Measurements from ENCODE around the gene PDE4B. TPM values are rescaled to one million over a fixed set of nuclear protein-coding genes. Genes with fewer than 3 reads are reported as not detected.
"Not testable (repeated sequence)": the region's sequence is repeated elsewhere in the genome, so short reads cannot be mapped to it uniquely, and the experiment has no call there.

PDE4B gene
- total RNA-seq, 1 experiment from 2014 or later: 5.5 TPM

- Histone ChIP-seq H3K9ac (ENCODE audit: low read length) (no peak overlapping the region), H3K27me3 (ENCODE audit: low read length) (no peaks in the 10 kb centered on the region), H3K4me2 (ENCODE audit: low read depth, low read length, poor library complexity, severe bottlenecking) (no peak overlapping the region), H2AFZ (ENCODE audit: low read length) (no peak overlapping the region), H3K27ac (ENCODE audit: low read length) (no peak overlapping the region), H3K9me2 (replicated peaks; ENCODE audit: insufficient read depth, low read length) (no peaks in the 10 kb centered on the region), H3K4me3 (ENCODE audit: low read length) (no peak overlapping the region), H3K36me3 (ENCODE audit: insufficient read depth, low read length) (no peaks in the 10 kb centered on the region), H3K4me1 (ENCODE audit: low read length) (no peaks in the 10 kb centered on the region), H4K20me1 (ENCODE audit: insufficient read depth, low read depth, low read length) (no peaks in the 10 kb centered on the region), H3K79me2 (ENCODE audit: low read length) (no peaks in the 10 kb centered on the region), H3K9me3 (ENCODE audit: low read length) (no peaks in the 10 kb centered on the region)
- DNase-seq: no peak
Measured at GRCh38 chr1:65872301-65872700, 79.6 kb downstream of the PDE4B start.

GRCh38 chr1:65878342-65878741, 85.6 kb downstream of the PDE4B start:
- not testable (repeated sequence) for H3K4me3 ChIP-seq (ENCODE audit: low read length); DNase-seq; H3K36me3 ChIP-seq (ENCODE audit: insufficient read depth, low read length); H3K9ac ChIP-seq (ENCODE audit: low read length); H3K9me3 ChIP-seq (ENCODE audit: low read length); H4K20me1 ChIP-seq (ENCODE audit: insufficient read depth, low read depth, low read length); H3K27ac ChIP-seq (ENCODE audit: low read length); H3K4me1 ChIP-seq (ENCODE audit: low read length); H2AFZ ChIP-seq (ENCODE audit: low read length); H3K4me2 ChIP-seq (ENCODE audit: low read depth, low read length, poor library complexity, severe bottlenecking); H3K79me2 ChIP-seq (ENCODE audit: low read length); H3K9me2 ChIP-seq (replicated peaks; ENCODE audit: insufficient read depth, low read length); H3K27me3 ChIP-seq (ENCODE audit: low read length)

- H3K9me2 ChIP-seq (replicated peaks; ENCODE audit: insufficient read depth, low read length): no peaks in the 10 kb centered on the region
- no peak for DNase-seq
- H3K27ac ChIP-seq (ENCODE audit: low read length): no peak overlapping the region
- no peak overlapping the region for H2AFZ ChIP-seq (ENCODE audit: low read length)
- no peak overlapping the region for H3K4me3 ChIP-seq (ENCODE audit: low read length)
- H3K36me3 ChIP-seq (ENCODE audit: insufficient read depth, low read length): no peaks in the 10 kb centered on the region
- no peaks in the 10 kb centered on the region for H3K27me3 ChIP-seq (ENCODE audit: low read length)
- no peak overlapping the region for H3K4me2 ChIP-seq (ENCODE audit: low read depth, low read length, poor library complexity, severe bottlenecking)
- no peak overlapping the region for H3K9ac ChIP-seq (ENCODE audit: low read length)
- H3K79me2 ChIP-seq (ENCODE audit: low read length): no peaks in the 10 kb centered on the region
- H4K20me1 ChIP-seq (ENCODE audit: insufficient read depth, low read depth, low read length): no peaks in the 10 kb centered on the region
- H3K9me3 ChIP-seq (ENCODE audit: low read length): no peaks in the 10 kb centered on the region
- no peaks in the 10 kb centered on the region for H3K4me1 ChIP-seq (ENCODE audit: low read length)
Measured at GRCh38 chr1:65880611-65881010, 87.9 kb downstream of the PDE4B start.

GRCh38 chr1:65881067-65881594, 88.4 kb downstream of the PDE4B start:
- no peak overlapping the region for H3K4me2 ChIP-seq (ENCODE audit: low read depth, low read length, poor library complexity, severe bottlenecking)
- no peak overlapping the region for H3K27ac ChIP-seq (ENCODE audit: low read length)
- H3K36me3 ChIP-seq (ENCODE audit: insufficient read depth, low read length): no peaks in the 10 kb centered on the region
- H3K9me3 ChIP-seq (ENCODE audit: low read length): no peaks in the 10 kb centered on the region
- no peaks in the 10 kb centered on the region for H3K4me1 ChIP-seq (ENCODE audit: low read length)
- no peaks in the 10 kb centered on the region for H3K27me3 ChIP-seq (ENCODE audit: low read length)
- H3K9me2 ChIP-seq (replicated peaks; ENCODE audit: insufficient read depth, low read length): no peaks in the 10 kb centered on the region
- no peak overlapping the region for H3K9ac ChIP-seq (ENCODE audit: low read length)
- DNase-seq: no peak
- H3K4me3 ChIP-seq (ENCODE audit: low read length): no peak overlapping the region
- H4K20me1 ChIP-seq (ENCODE audit: insufficient read depth, low read depth, low read length): no peaks in the 10 kb centered on the region
- no peaks in the 10 kb centered on the region for H3K79me2 ChIP-seq (ENCODE audit: low read length)
- no peak overlapping the region for H2AFZ ChIP-seq (ENCODE audit: low read length)

GRCh38 chr1:65882076-65882475, 89.4 kb downstream of the PDE4B start:
- Histone ChIP-seq H3K27me3 (ENCODE audit: low read length) (no peaks in the 10 kb centered on the region), H3K4me3 (ENCODE audit: low read length) (no peak overlapping the region), H3K27ac (ENCODE audit: low read length) (no peak overlapping the region), H3K79me2 (ENCODE audit: low read length) (no peaks in the 10 kb centered on the region), H3K9me3 (ENCODE audit: low read length) (no peaks in the 10 kb centered on the region), H4K20me1 (ENCODE audit: insufficient read depth, low read depth, low read length) (no peaks in the 10 kb centered on the region), H3K9ac (ENCODE audit: low read length) (no peak overlapping the region), H2AFZ (ENCODE audit: low read length) (no peak overlapping the region), H3K4me1 (ENCODE audit: low read length) (no peaks in the 10 kb centered on the region), H3K9me2 (replicated peaks; ENCODE audit: insufficient read depth, low read length) (no peaks in the 10 kb centered on the region), H3K36me3 (ENCODE audit: insufficient read depth, low read length) (no peaks in the 10 kb centered on the region), H3K4me2 (ENCODE audit: low read depth, low read length, poor library complexity, severe bottlenecking) (no peak overlapping the region)
- no peak for DNase-seq

GRCh38 chr1:65889441-65889840, 96.7 kb downstream of the PDE4B start:
- Histone ChIP-seq H3K4me3 (ENCODE audit: low read length) (no peak overlapping the region), H2AFZ (ENCODE audit: low read length) (no peak overlapping the region), H3K9me2 (replicated peaks; ENCODE audit: insufficient read depth, low read length) (no peaks in the 10 kb centered on the region), H3K4me1 (ENCODE audit: low read length) (no peaks in the 10 kb centered on the region), H3K27me3 (ENCODE audit: low read length) (no peaks in the 10 kb centered on the region), H3K9me3 (ENCODE audit: low read length) (no peaks in the 10 kb centered on the region), H4K20me1 (ENCODE audit: insufficient read depth, low read depth, low read length) (no peaks in the 10 kb centered on the region), H3K36me3 (ENCODE audit: insufficient read depth, low read length) (no peaks in the 10 kb centered on the region), H3K9ac (ENCODE audit: low read length) (no peak overlapping the region), H3K27ac (ENCODE audit: low read length) (no peak overlapping the region), H3K79me2 (ENCODE audit: low read length) (no peaks in the 10 kb centered on the region), H3K4me2 (ENCODE audit: low read depth, low read length, poor library complexity, severe bottlenecking) (no peak overlapping the region)
- no peak for DNase-seq

GRCh38 chr1:65890201-65890843, 97.6 kb downstream of the PDE4B start:
- H3K4me2 ChIP-seq (ENCODE audit: low read depth, low read length, poor library complexity, severe bottlenecking): no peak overlapping the region

GRCh38 chr1:65894738-65895605, 102.3 kb downstream of the PDE4B start:
- H3K27ac ChIP-seq (ENCODE audit: low read length): no peak overlapping the region
- no peaks in the 10 kb centered on the region for H4K20me1 ChIP-seq (ENCODE audit: insufficient read depth, low read depth, low read length)
- no peak overlapping the region for H2AFZ ChIP-seq (ENCODE audit: low read length)
- no peak overlapping the region for H3K9ac ChIP-seq (ENCODE audit: low read length)
- H3K9me3 ChIP-seq (ENCODE audit: low read length): no peaks in the 10 kb centered on the region
- no peaks in the 10 kb centered on the region for H3K79me2 ChIP-seq (ENCODE audit: low read length)
- no peak overlapping the region for H3K4me2 ChIP-seq (ENCODE audit: low read depth, low read length, poor library complexity, severe bottlenecking)
- no peaks in the 10 kb centered on the region for H3K9me2 ChIP-seq (replicated peaks; ENCODE audit: insufficient read depth, low read length)
- H3K36me3 ChIP-seq (ENCODE audit: insufficient read depth, low read length): no peaks in the 10 kb centered on the region
- no peak overlapping the region for H3K4me3 ChIP-seq (ENCODE audit: low read length)
- peak; percentile 9 for DNase-seq
- H3K27me3 ChIP-seq (ENCODE audit: low read length): no peaks in the 10 kb centered on the region
- no peaks in the 10 kb centered on the region for H3K4me1 ChIP-seq (ENCODE audit: low read length)

More at GRCh38 chr1:65890201-65890843, 97.6 kb downstream of the PDE4B start:
- DNase-seq: no peak
- H3K27ac ChIP-seq (ENCODE audit: low read length): no peak overlapping the region
- no peak overlapping the region for H3K9ac ChIP-seq (ENCODE audit: low read length)
- H3K27me3 ChIP-seq (ENCODE audit: low read length): no peaks in the 10 kb centered on the region
- H3K9me3 ChIP-seq (ENCODE audit: low read length): no peaks in the 10 kb centered on the region
- no peaks in the 10 kb centered on the region for H4K20me1 ChIP-seq (ENCODE audit: insufficient read depth, low read depth, low read length)
- no peaks in the 10 kb centered on the region for H3K9me2 ChIP-seq (replicated peaks; ENCODE audit: insufficient read depth, low read length)
- H3K4me1 ChIP-seq (ENCODE audit: low read length): no peaks in the 10 kb centered on the region
- H3K36me3 ChIP-seq (ENCODE audit: insufficient read depth, low read length): no peaks in the 10 kb centered on the region
- no peak overlapping the region for H3K4me3 ChIP-seq (ENCODE audit: low read length)
- H2AFZ ChIP-seq (ENCODE audit: low read length): no peak overlapping the region
- no peaks in the 10 kb centered on the region for H3K79me2 ChIP-seq (ENCODE audit: low read length)
